GM10266 (cell line): ENCODE data around the gene EMSY.
"Not testable (repeated sequence)": the region's sequence is repeated elsewhere in the genome, so short reads cannot be mapped to it uniquely, and the experiment has no call there.

Experiments
- DNase-seq: peaks from one replicate; pipeline ENCODE4 v3.0.0; 2012; ENCODE audit errors: extremely low spot score
- TF ChIP-seq, protein P1 (sequence below): IDR thresholded peaks from 2 replicates; pipeline ENCODE4 v1.5.1; 2012; ENCODE audit warnings: mild to moderate bottlenecking, low read depth; ENCODE audit not compliant: control insufficient read depth, insufficient read depth; ENCODE audit errors: missing control alignments

EMSY gene

GRCh38 chr11:76568621-76569020 is 123.8 kb downstream of the EMSY start:
- TF ChIP-seq, protein P1, sequence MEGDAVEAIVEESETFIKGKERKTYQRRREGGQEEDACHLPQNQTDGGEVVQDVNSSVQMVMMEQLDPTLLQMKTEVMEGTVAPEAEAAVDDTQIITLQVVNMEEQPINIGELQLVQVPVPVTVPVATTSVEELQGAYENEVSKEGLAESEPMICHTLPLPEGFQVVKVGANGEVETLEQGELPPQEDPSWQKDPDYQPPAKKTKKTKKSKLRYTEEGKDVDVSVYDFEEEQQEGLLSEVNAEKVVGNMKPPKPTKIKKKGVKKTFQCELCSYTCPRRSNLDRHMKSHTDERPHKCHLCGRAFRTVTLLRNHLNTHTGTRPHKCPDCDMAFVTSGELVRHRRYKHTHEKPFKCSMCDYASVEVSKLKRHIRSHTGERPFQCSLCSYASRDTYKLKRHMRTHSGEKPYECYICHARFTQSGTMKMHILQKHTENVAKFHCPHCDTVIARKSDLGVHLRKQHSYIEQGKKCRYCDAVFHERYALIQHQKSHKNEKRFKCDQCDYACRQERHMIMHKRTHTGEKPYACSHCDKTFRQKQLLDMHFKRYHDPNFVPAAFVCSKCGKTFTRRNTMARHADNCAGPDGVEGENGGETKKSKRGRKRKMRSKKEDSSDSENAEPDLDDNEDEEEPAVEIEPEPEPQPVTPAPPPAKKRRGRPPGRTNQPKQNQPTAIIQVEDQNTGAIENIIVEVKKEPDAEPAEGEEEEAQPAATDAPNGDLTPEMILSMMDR: no peak
- DNase-seq: no peak

DNA sequence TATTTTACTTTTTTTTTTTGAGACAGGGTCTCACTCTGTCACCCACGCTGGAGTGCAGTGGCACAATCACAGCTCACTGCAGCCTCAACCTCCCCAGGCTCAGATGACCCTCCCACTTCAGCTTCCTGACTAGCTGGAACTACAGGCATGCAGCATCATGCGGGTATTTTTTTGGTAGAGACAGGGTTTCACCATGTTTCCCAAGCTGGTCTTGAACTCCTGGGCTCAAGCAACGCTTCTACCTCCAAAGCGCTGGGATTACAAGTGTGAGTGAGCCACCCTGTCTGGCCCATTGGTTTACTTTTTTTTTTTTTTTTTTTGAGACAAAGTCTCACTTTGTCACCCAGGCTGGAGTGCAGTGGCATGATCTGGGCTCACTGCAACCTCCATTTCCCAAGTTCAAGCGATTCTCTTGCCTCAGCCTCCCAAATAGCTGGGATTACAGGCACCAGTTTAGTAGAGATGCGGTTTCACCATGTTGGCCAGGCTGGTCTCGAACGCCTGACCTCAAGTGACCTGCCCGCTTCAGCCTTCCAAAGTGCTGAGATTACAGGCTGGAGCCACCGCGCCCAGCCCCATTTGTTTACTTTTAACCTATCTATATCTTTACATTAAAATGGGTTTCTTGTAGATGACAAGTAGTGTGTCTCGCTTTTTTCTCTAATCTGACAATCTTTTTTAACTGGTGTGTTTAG is 127.5 kb downstream of the EMSY start:
- not testable (repeated sequence) for DNase-seq

DNA sequence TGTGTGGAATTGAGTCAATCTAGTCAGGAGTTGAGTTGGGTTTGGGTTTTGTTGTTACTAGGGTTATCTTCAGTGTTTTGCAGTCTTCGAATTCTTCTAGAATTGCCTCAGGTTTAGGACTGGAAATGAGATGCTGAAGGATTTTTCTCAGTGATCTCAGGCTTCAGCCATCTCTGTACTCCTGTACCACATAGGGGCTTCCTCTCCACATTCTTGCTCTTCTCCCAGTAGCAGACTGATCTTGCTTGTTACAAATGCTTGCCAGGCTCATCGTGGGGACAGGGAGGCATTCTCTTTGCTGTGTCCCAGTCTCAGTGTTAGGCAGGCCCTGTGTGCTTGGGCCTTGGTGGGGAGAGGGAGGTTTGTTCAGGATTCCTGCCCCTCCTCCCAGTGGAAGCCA is 129.6 kb downstream of the EMSY start:
- no peak for DNase-seq
- TF ChIP-seq, protein P1: no peak

- no peak for DNase-seq
- TF ChIP-seq, protein P1: no peak
These were observed 130.1 kb downstream of the EMSY start for GRCh38 chr11:76574879-76575278.

GRCh38 chr11:76577226-76577920 is 132.6 kb downstream of the EMSY start:
- TF ChIP-seq, protein P1: no peak

GRCh38 chr11:76577921-76578653 is 133.3 kb downstream of the EMSY start:
- TF ChIP-seq, protein P1: no peak

More at GRCh38 chr11:76577226-76577920, 132.6 kb downstream of the EMSY start:
- no peak for DNase-seq

GRCh38 chr11:76578654-76579055 is 133.8 kb downstream of the EMSY start:
- DNase-seq: no peak
- TF ChIP-seq, protein P1: no peak

More at GRCh38 chr11:76577921-76578653, 133.3 kb downstream of the EMSY start:
- DNase-seq: no peak
